Sigmoid colon (tissue), 7 donors: ENCODE results near the gene HMG20A. TPM values are rescaled to one million over a fixed set of nuclear protein-coding genes. Genes with fewer than 3 reads are reported as not detected.

ENCODE experiments used
- DNase-seq: peaks from one replicate; pipeline ENCODE4 v3.0.0-alpha.2; 2019
- H3K27ac ChIP-seq, 4 donors: fragments of 200-600 bp; sonication (generic); one replicate each; pipeline ENCODE4 v1.5.1; 2016 to 2019; ENCODE audit warnings: mild to moderate bottlenecking in 1 of 4
- H3K27me3 ChIP-seq, 3 donors: fragments of 200-600 bp; sonication (generic); one replicate each; pipeline ENCODE4 v1.5.1; 2019; ENCODE audit warnings: mild to moderate bottlenecking in 1 of 3
- H3K36me3 ChIP-seq, 4 donors: fragments of 200-600 bp; sonication (generic); one replicate each; pipeline ENCODE4 v1.5.1; 2016 to 2019
- H3K4me1 ChIP-seq, 4 donors: fragments of 200-600 bp; sonication (generic); one replicate each; pipeline ENCODE4 v1.5.1; 2017 to 2019
- H3K4me3 ChIP-seq, 4 donors: fragments of 200-600 bp; sonication (generic); one replicate each; pipeline ENCODE4 v1.5.1; 2017 to 2019; ENCODE audit warnings: mild to moderate bottlenecking in 2 of 4, moderate library complexity in 1 of 4
- H3K9me3 ChIP-seq, 4 donors: fragments of 200-600 bp in 3 of 4; sonication (generic) in 3 of 4; one replicate each; pipeline versions ENCODE4 v1.5.1 to v1.6.1; 2013 to 2019
- EP300 ChIP-seq, 4 donors: sonication (generic); formaldehyde crosslinking; IDR thresholded peaks; one replicate each; pipeline ENCODE4 v1.6.1; 2017; ENCODE audit warnings: antibody characterized with exemption in 4 of 4
- POLR2A ChIP-seq, 2 donors: fragments of 450-650 bp; IDR thresholded peaks; one replicate each; pipeline ENCODE4 v1.6.1; 2016; ENCODE audit warnings: antibody characterized with exemption in 2 of 2, mild to moderate bottlenecking in 2 of 2, moderate library complexity in 2 of 2
- POLR2AphosphoS5 ChIP-seq, 4 donors: sonication (generic); formaldehyde crosslinking; IDR thresholded peaks; one replicate each; pipeline ENCODE4 v1.6.1; 2017; ENCODE audit warnings: antibody characterized with exemption in 4 of 4
- WGBS, 2 donors: extraction: QIAGEN DNeasy Blood & Tissue Kit; methylation state at CpG; one replicate each; pipeline ENCODE4 v1.1.7; 2013; 5-methylcytosine and 5-hydroxymethylcytosine counted together
- intact Hi-C: fragments of 100-400 bp; cut with DNase I; formaldehyde crosslinking; loops from one replicate; pipeline ENCODE4 v1.15.1; 2023
- polyA plus RNA-seq, 3 donors: library from polyadenylated mRNA; stranded (reverse); fragments of 200-250 nt; gene quantifications; one replicate each; pipeline ENCODE4 v1.2.3, GENCODE V29; 2013
- total RNA-seq, 4 donors: library from RNA; depleted of rRNA; stranded (reverse); fragments of >200 nt; gene quantifications; one replicate each; pipeline ENCODE4 v1.1.0, GENCODE V29; 2016
- TF ChIP-seq, protein P1 (sequence below), 4 experiments: fragments of 450-650 bp in 3 of 4; fragments of 200-600 bp in 1 of 4; IDR thresholded peaks; one replicate each; pipeline ENCODE4 v1.5.1; 2016 to 2019; ENCODE audit warnings: antibody characterized with exemption in 4 of 4, mild to moderate bottlenecking in 3 of 4, moderate library complexity in 2 of 4
- donor health status: healthy with polysubstance abuse.
- donor health status: Bipolar disorder and iron deficiency.
- donor health status: healthy.

The HMG20A gene
- total and polyA plus RNA-seq, 7 donors: 7.8 to 29.0 (median 22.5) TPM

DNA sequence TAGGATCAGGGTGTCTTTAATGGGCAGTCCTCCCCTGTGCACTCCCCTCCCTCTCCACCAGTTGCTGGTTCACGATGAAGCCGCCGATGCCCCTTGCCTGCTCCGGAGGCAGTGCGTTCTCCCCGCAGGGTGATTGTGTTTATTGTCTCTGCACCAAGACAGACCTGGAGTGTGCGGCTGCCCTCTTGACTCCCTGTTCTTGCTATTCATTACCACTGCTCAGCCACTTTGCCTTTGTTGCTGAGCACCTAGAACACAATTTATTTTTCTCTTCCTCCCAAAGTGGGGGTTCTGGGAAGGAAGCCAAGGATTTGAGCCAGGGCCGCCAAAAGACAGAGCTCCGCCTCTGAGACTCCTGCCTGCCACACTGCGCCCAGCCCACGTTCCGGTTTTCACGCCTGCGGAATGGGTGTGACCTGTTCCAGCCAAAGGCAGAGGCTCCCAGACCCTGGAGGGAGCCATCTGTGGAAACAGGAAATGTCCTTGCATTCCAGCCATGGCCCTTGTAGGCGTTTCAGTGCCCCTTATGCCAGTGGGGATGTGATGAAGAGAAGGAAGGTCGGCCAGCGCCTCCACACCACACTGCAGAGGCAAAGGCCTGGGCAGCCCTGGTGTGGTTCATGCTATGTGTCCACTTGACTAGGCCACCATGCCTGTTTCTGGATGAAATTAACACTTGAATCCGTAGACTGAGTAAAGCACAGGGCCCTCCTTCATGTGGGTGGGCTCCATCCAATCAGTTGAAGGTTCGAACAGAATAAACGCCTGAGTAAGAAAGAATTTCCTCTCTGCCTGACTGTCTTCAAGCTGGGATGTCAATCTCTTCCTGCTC is 85.8 kb downstream of the HMG20A start:
- peak; percentile 75 for DNase-seq
- Histone ChIP-seq H3K27ac (peak overlapping the region; percentile 49 to 77 (median 56)), H3K9me3 (no peaks in the 10 kb centered on the region), H3K36me3 (no peaks in the 10 kb centered on the region), H3K27me3 (no peaks in the 10 kb centered on the region), H3K4me1 (peaks cover 0 to 34% (median 29%) of the 10 kb centered on the region in 4 donors), H3K4me3 (no peak overlapping the region)
- 30 to 63% methylated on average over 20 of the region's 20 CpGs for WGBS, 2 donors
- intact Hi-C loops: no loop called here
- TF ChIP-seq POLR2AphosphoS5 (IDR thresholded peaks at IDR 0.05) (peak in 2 of 4 donors; percentile 13 to 22), EP300 (IDR thresholded peaks at IDR 0.05) (no peak), POLR2A (IDR thresholded peaks at IDR 0.05) (no peak)
- TF ChIP-seq, protein P1, sequence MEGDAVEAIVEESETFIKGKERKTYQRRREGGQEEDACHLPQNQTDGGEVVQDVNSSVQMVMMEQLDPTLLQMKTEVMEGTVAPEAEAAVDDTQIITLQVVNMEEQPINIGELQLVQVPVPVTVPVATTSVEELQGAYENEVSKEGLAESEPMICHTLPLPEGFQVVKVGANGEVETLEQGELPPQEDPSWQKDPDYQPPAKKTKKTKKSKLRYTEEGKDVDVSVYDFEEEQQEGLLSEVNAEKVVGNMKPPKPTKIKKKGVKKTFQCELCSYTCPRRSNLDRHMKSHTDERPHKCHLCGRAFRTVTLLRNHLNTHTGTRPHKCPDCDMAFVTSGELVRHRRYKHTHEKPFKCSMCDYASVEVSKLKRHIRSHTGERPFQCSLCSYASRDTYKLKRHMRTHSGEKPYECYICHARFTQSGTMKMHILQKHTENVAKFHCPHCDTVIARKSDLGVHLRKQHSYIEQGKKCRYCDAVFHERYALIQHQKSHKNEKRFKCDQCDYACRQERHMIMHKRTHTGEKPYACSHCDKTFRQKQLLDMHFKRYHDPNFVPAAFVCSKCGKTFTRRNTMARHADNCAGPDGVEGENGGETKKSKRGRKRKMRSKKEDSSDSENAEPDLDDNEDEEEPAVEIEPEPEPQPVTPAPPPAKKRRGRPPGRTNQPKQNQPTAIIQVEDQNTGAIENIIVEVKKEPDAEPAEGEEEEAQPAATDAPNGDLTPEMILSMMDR (IDR thresholded peaks at IDR 0.05): no peak

DNA sequence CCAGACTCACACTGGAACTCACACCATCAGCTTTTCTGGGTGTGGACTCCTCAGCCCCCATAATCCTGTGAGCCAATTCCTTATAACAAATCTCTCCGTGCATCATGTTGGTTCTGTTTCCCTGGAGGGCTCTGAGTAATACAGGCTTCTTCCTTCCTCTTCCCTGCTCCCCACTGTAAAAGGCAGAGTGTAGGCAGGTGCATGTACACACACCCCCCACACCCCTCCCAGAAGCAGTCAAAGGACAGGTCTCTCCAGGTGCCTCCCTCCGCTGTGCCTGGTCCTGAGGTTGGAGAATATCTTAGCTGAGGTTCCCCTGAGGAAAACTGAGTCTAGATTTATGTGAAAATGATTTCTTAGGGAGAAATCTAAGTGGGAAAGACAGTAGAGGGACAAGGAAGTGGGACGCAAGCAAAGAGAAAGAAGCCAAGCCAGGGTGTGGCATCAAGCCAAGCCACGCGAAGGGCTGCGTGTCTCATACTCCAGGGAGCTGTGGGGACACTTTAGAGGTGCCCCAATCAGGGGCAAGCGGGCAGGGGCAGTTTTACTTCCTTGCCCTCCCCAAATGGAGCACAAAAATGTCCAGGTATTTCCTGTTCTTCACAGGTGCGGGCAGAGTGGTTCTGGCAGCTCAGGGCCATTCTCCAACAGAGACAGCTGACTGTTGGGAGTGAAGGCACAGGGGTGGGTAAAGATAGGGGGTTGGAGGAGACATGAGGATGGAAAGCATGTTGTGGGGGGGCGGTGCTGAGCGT is 86.6 kb downstream of the HMG20A start:
- no peak overlapping the region for H3K4me3 ChIP-seq
- TF ChIP-seq POLR2AphosphoS5 (IDR thresholded peaks at IDR 0.05): no peak
- TF ChIP-seq EP300 (IDR thresholded peaks at IDR 0.05): no peak
- no peak for TF ChIP-seq POLR2A (IDR thresholded peaks at IDR 0.05)
- TF ChIP-seq, protein P1 (IDR thresholded peaks at IDR 0.05): no peak

DNA sequence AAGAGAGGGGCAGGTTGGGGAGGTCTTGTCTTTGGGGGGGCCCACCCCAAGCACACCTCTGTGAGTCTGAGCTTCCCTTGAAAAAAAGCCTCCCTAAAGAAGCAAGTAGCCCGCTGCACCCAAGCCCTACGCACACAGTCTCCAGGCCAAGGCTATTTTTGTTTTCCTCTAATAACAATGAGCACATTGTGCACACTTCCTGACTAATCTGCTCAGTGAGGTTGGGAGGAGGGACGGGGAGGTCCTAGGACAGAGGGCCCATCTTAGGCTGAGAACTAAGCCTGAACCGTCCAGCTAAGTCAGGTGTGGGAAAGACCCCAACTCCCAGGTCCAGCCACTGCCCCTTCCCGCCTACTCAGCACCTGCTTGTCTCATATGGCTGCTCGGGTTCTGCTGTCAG is 87.2 kb downstream of the HMG20A start:
- Histone ChIP-seq H3K27ac (peak overlapping the region; percentile 49 to 77 (median 56)), H3K4me3 (no peak overlapping the region), H3K9me3 (no peaks in the 10 kb centered on the region), H3K36me3 (no peaks in the 10 kb centered on the region), H3K27me3 (no peaks in the 10 kb centered on the region), H3K4me1 (peaks cover 0 to 34% (median 28%) of the 10 kb centered on the region in 4 donors)
- peak in 2 of 4 donors; percentile 17 to 43 for TF ChIP-seq POLR2AphosphoS5 (IDR thresholded peaks at IDR 0.05)
- TF ChIP-seq, protein P1 (IDR thresholded peaks at IDR 0.05): no peak
- intact Hi-C loops: no loop called here
- WGBS, 2 donors: 35 to 50% methylated on average over 6 of the region's 6 CpGs
- peak; percentile 60 for DNase-seq

More for the DNA sequence above, 86.6 kb downstream of the HMG20A start:
- 16 to 36% methylated on average over 10 of the region's 10 CpGs for WGBS, 2 donors
- intact Hi-C loops: no loop called here
- no peaks in the 10 kb centered on the region for H3K27me3 ChIP-seq
- H3K4me1 ChIP-seq: peaks cover 0 to 34% (median 28%) of the 10 kb centered on the region in 4 donors
- peak; percentile 74 for DNase-seq
- no peaks in the 10 kb centered on the region for H3K36me3 ChIP-seq
- H3K27ac ChIP-seq: peak overlapping the region; percentile 49 to 77 (median 56)
- no peaks in the 10 kb centered on the region for H3K9me3 ChIP-seq

DNA sequence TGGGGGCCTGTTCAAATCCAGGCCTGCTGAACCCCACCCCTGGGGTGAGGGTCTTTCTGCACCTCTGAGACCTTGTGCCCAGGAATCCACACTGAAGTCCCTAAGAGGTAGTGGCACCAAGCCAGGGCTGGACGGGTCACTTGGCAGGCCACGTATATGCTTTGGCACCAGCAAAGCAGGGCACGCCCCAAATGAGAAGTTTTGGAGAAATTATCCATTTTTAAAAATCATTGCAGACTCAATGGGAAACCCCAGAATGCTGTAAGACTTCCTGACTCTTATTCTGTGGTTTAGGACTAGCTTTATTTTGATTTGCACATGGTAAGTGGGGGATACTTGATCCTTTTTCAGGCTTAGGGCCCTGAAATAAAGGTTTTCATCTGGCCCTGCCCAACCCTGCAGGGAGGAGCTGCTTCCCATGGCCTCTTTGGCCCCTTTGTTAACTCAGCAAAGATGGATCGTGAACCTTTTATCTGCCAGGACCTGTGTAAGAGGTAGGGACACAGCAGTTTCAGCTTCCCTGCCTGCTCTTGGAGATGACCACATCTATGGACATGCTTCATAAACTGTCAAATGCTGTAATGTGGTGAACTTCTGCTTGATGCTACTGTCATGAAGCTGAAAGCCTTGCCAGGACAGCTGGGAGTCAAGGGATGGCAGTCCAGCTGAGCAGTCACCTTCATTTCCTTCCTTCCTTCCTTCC is 88.0 kb downstream of the HMG20A start:
- Histone ChIP-seq H3K4me3 (no peak overlapping the region), H3K27ac (peak overlapping the region; percentile 31 to 77 (median 56)), H3K4me1 (peaks cover 0 to 34% (median 28%) of the 10 kb centered on the region in 4 donors), H3K36me3 (no peaks in the 10 kb centered on the region), H3K27me3 (no peaks in the 10 kb centered on the region), H3K9me3 (no peaks in the 10 kb centered on the region)
- DNase-seq: peak; percentile 59
- WGBS, 2 donors: 51 to 54% methylated on average over 4 of the region's 4 CpGs
- intact Hi-C loops: no loop called here
- TF ChIP-seq POLR2AphosphoS5 (IDR thresholded peaks at IDR 0.05) (no peak), POLR2A (IDR thresholded peaks at IDR 0.05) (no peak), EP300 (IDR thresholded peaks at IDR 0.05) (no peak)
- TF ChIP-seq, protein P1 (IDR thresholded peaks at IDR 0.05): no peak
